H7 (cell line): ENCODE data around the gene PPP1R13B. TPM values are rescaled to one million over a fixed set of nuclear protein-coding genes. Genes with fewer than 3 reads are reported as not detected.

ENCODE experiments used
- DNase-seq: peaks from one replicate; pipeline ENCODE4 v3.0.0; 2012
- H3K27me3 ChIP-seq: 2 replicates; pipeline ENCODE4 v1.6.0; 2011; ENCODE audit warnings: mild to moderate bottlenecking, low read length; ENCODE audit not compliant: control insufficient read depth, insufficient read depth
- H3K36me3 ChIP-seq: replicated peaks from 2 replicates; pipeline ENCODE4 v1.5.1; 2011; ENCODE audit warnings: low read length; ENCODE audit not compliant: control insufficient read depth, insufficient read depth
- H3K4me3 ChIP-seq: 2 replicates; pipeline ENCODE4 v1.5.1; 2011; ENCODE audit warnings: low read depth, mild to moderate bottlenecking, control low read depth, low read length, moderate library complexity; ENCODE audit not compliant: insufficient read depth
- total RNA-seq: library from RNA; depleted of rRNA; stranded (reverse); fragments of >200 nt; shearing (Covaris generic); gene quantifications from 2 replicates; pipeline ENCODE4 v1.2.3, GENCODE V29; 2014

Gene PPP1R13B
- total RNA-seq, 1 experiment from 2014 or later = 2.8 TPM

- Histone ChIP-seq H3K27me3 (no peaks in the 10 kb centered on the region), H3K4me3 (no peak overlapping the region), H3K36me3 (peaks cover 10% of the 10 kb centered on the region)
- DNase-seq = no peak
Observed at GRCh38 chr14:103725739-103726395, 121.5 kb downstream of the PPP1R13B start.

GRCh38 chr14:103725001-103725682 is 122.2 kb downstream of the PPP1R13B start:
- Histone ChIP-seq H3K4me3 (no peak overlapping the region), H3K36me3 (peaks cover 9% of the 10 kb centered on the region), H3K27me3 (no peaks in the 10 kb centered on the region)
- peak; percentile 59 for DNase-seq

- peak; percentile 69 for DNase-seq
- no peak overlapping the region for H3K4me3 ChIP-seq
- no peaks in the 10 kb centered on the region for H3K27me3 ChIP-seq
- peaks cover 2% of the 10 kb centered on the region for H3K36me3 ChIP-seq
Observed at GRCh38 chr14:103724116-103724515, 123.3 kb downstream of the PPP1R13B start.

GRCh38 chr14:103723748-103724081 is 123.7 kb downstream of the PPP1R13B start:
- H3K36me3 ChIP-seq = peaks cover 2% of the 10 kb centered on the region; the same call in 1 of the 2 replicates
- no peak for DNase-seq
- no peaks in the 10 kb centered on the region for H3K27me3 ChIP-seq
- no peak overlapping the region for H3K4me3 ChIP-seq

- Histone ChIP-seq H3K27me3 (no peaks in the 10 kb centered on the region; the same call in 1 of the 2 replicates), H3K36me3 (no peaks in the 10 kb centered on the region; the same call in 1 of the 2 replicates), H3K4me3 (no peak overlapping the region)
- peak; percentile 70 for DNase-seq
Observed at GRCh38 chr14:103721334-103722120, 125.8 kb downstream of the PPP1R13B start.

- H3K4me3 ChIP-seq = no peak overlapping the region
- DNase-seq = no peak
- H3K36me3 ChIP-seq = no peaks in the 10 kb centered on the region
- H3K27me3 ChIP-seq = no peaks in the 10 kb centered on the region; the same call in 1 of the 2 replicates
Observed at GRCh38 chr14:103719751-103720150, 127.6 kb downstream of the PPP1R13B start.

GRCh38 chr14:103718572-103718971 is 128.8 kb downstream of the PPP1R13B start:
- Histone ChIP-seq H3K27me3 (no peaks in the 10 kb centered on the region; the same call in 1 of the 2 replicates), H3K4me3 (no peak overlapping the region), H3K36me3 (peaks cover 1% of the 10 kb centered on the region; the same call in 1 of the 2 replicates)
- DNase-seq = no peak

- Histone ChIP-seq H3K4me3 (peak overlapping the region; percentile 6; the same call in 1 of the 2 replicates), H3K27me3 (no peaks in the 10 kb centered on the region; the same call in 1 of the 2 replicates), H3K36me3 (peaks cover 4% of the 10 kb centered on the region)
- DNase-seq = no peak
Observed at GRCh38 chr14:103716899-103717411, 130.4 kb downstream of the PPP1R13B start.

GRCh38 chr14:103716091-103716801 is 131.1 kb downstream of the PPP1R13B start:
- peak; percentile 84 for DNase-seq
- H3K36me3 ChIP-seq = peaks cover 4% of the 10 kb centered on the region
- H3K27me3 ChIP-seq = no peaks in the 10 kb centered on the region; the same call in 1 of the 2 replicates
- peak overlapping the region; percentile 78 for H3K4me3 ChIP-seq

- H3K36me3 ChIP-seq = peaks cover 5% of the 10 kb centered on the region
Observed at GRCh38 chr14:103715052-103716000, 132.0 kb downstream of the PPP1R13B start, which contains the start of the genes XRCC3 and ZFYVE21. TSS of gene XRCC3 (minus strand) at chr14:103715451. CDS start at chr14:103711087, 4,364 bp downstream. TSS of gene ZFYVE21 (plus strand) at chr14:103715810. CDS start at chr14:103715842, 32 bp downstream.

GRCh38 chr14:103714063-103714724 is 133.2 kb downstream of the PPP1R13B start:
- DNase-seq = no peak
- H3K36me3 ChIP-seq = peaks cover 7% of the 10 kb centered on the region
- peak overlapping the region; percentile 76 for H3K4me3 ChIP-seq
- H3K27me3 ChIP-seq = no peaks in the 10 kb centered on the region; the same call in 1 of the 2 replicates

More at GRCh38 chr14:103715052-103716000, 132.0 kb downstream of the PPP1R13B start, which contains the start of the genes XRCC3 and ZFYVE21:
- H3K4me3 ChIP-seq = peak within 1 kb of the TSS; percentile 78
- no peaks in the 10 kb centered on the region; the same call in 1 of the 2 replicates for H3K27me3 ChIP-seq
- peak; percentile 100 for DNase-seq

- Histone ChIP-seq H3K36me3 (peaks cover 11% of the 10 kb centered on the region), H3K27me3 (no peaks in the 10 kb centered on the region; the same call in 1 of the 2 replicates), H3K4me3 (no peak overlapping the region)
- no peak for DNase-seq
Observed at GRCh38 chr14:103713304-103714062, 133.9 kb downstream of the PPP1R13B start.
